GM12892 (cell line): ENCODE results near the gene CRY1.

Experiments
- POLR2A ChIP-seq: IDR thresholded peaks from 2 replicates; pipeline ENCODE4 v1.6.1; 2011; ENCODE audit warnings: low read depth, low read length, control low read depth
- TAF1 ChIP-seq: IDR thresholded peaks from 2 replicates; pipeline ENCODE4 v1.6.1; 2011; ENCODE audit warnings: low read depth, mild to moderate bottlenecking, control low read depth, low read length, borderline replicate concordance

GRCh38 chr12:106953352-106954250, 139.7 kb downstream of the CRY1 start:
- no peak for TF ChIP-seq POLR2A
- no peak for TF ChIP-seq TAF1
